ENCODE measurements around the gene SPAG8. TPM values are rescaled to one million over a fixed set of nuclear protein-coding genes. Genes with fewer than 3 reads are reported as not detected.

SPAG8 gene
- total RNA-seq, 1 donor from 2014 or later = 2.8 TPM

DNA sequence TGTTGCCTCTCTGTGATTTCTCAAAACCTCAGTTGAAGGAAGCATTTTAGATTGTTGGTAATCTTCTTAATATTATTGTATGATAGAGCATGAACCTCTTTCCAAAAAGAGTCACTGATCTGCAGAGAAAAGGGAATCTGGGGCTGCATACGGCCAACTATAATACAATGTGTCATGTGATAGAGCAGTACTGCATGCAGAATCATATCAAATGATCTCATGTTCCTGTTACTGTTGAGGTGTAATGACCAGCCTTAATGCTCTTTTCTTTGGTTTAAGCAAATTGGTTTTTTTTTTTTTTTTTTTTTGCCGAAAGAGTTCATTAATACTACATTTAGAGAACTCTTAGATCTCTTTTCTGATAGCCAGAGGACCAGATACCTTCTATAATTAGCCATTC is 45.1 kb downstream of the SPAG8 start:
- DNase-seq (no peak), ATAC-seq (no peak)
- no peaks in the 10 kb centered on the region for H3K36me3 ChIP-seq
- H3K4me1 ChIP-seq = peaks cover 16% of the 10 kb centered on the region
- H3K4me3 ChIP-seq = no peak overlapping the region
- H3K27me3 ChIP-seq = no peaks in the 10 kb centered on the region
- TF ChIP-seq, protein P1, sequence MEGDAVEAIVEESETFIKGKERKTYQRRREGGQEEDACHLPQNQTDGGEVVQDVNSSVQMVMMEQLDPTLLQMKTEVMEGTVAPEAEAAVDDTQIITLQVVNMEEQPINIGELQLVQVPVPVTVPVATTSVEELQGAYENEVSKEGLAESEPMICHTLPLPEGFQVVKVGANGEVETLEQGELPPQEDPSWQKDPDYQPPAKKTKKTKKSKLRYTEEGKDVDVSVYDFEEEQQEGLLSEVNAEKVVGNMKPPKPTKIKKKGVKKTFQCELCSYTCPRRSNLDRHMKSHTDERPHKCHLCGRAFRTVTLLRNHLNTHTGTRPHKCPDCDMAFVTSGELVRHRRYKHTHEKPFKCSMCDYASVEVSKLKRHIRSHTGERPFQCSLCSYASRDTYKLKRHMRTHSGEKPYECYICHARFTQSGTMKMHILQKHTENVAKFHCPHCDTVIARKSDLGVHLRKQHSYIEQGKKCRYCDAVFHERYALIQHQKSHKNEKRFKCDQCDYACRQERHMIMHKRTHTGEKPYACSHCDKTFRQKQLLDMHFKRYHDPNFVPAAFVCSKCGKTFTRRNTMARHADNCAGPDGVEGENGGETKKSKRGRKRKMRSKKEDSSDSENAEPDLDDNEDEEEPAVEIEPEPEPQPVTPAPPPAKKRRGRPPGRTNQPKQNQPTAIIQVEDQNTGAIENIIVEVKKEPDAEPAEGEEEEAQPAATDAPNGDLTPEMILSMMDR (IDR thresholded peaks at IDR 0.05) = no peak
- H3K9me3 ChIP-seq = no peaks in the 10 kb centered on the region
- intact Hi-C loops (cut with DNase I) = no loop called here
- no peak overlapping the region for H3K27ac ChIP-seq

DNA sequence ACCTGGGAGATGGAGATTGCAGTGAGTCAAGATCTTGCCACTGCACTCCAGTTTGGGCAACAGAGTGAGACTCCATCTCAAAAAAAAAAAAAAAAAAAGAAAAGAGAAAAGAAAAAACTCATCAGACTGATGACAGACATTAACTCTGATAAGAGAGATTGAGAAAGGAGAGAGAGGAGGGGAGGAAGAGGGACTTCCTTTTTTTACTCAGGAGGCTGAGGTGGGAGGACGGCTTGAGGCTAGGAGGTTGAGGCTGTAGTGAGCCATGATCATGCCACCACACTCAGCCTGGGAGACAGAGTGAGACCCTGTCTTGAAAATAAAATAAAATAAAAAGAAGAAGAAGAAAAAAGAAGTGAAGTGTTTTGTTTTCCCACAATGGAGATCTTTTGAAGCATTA is 48.3 kb downstream of the SPAG8 start:
- Histone ChIP-seq H3K27me3 (no peaks in the 10 kb centered on the region), H3K4me1 (peaks cover 3% of the 10 kb centered on the region)
- TF ChIP-seq, protein P1 (IDR thresholded peaks at IDR 0.05) = no peak

DNA sequence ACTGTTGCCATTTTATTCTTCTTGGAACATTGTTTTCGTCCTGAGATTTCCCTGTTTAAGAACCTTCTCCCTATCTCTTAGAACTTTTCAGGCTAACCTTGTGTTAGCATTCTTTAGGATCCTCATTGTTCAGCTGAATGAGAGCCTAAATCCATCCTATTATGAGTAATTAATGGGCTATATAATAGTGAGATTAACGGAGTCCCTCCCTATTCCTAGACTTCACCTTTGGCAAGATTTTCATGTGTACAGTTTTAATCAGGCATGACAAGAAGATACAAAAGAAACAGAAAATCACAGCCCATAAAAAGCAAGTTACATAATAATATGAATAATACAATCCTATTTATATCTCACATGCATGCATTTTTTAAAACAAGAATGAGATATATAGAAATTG is 48.9 kb downstream of the SPAG8 start:
- no peaks in the 10 kb centered on the region for H3K9me3 ChIP-seq
- no peaks in the 10 kb centered on the region for H3K36me3 ChIP-seq
- H3K27ac ChIP-seq = no peak overlapping the region
- no peaks in the 10 kb centered on the region for H3K27me3 ChIP-seq
- ATAC-seq (no peak), DNase-seq (no peak)
- intact Hi-C loops (cut with DNase I) = no loop called here
- peaks cover 9% of the 10 kb centered on the region for H3K4me1 ChIP-seq
- H3K4me3 ChIP-seq = no peak overlapping the region
- TF ChIP-seq, protein P1 (IDR thresholded peaks at IDR 0.05) = no peak

More for the DNA sequence above, 48.3 kb downstream of the SPAG8 start:
- intact Hi-C loops (cut with DNase I) = no loop called here
- no peak overlapping the region for H3K27ac ChIP-seq
- no peaks in the 10 kb centered on the region for H3K9me3 ChIP-seq
- DNase-seq (no peak), ATAC-seq (no peak)
- no peak overlapping the region for H3K4me3 ChIP-seq
- H3K36me3 ChIP-seq = no peaks in the 10 kb centered on the region

- TF ChIP-seq, protein P1 (IDR thresholded peaks at IDR 0.05) = no peak
- no peak overlapping the region for H3K4me3 ChIP-seq
- peaks cover 27% of the 10 kb centered on the region for H3K4me1 ChIP-seq
- intact Hi-C loops (cut with DNase I) = no loop called here
- DNase-seq = no peak
- H3K9me3 ChIP-seq = no peaks in the 10 kb centered on the region
- H3K36me3 ChIP-seq = no peaks in the 10 kb centered on the region
- no peak for ATAC-seq
- H3K27ac ChIP-seq = no peak overlapping the region
- H3K27me3 ChIP-seq = no peaks in the 10 kb centered on the region
Observed at GRCh38 chr9:35760651-35761050, 51.4 kb downstream of the SPAG8 start.

DNA sequence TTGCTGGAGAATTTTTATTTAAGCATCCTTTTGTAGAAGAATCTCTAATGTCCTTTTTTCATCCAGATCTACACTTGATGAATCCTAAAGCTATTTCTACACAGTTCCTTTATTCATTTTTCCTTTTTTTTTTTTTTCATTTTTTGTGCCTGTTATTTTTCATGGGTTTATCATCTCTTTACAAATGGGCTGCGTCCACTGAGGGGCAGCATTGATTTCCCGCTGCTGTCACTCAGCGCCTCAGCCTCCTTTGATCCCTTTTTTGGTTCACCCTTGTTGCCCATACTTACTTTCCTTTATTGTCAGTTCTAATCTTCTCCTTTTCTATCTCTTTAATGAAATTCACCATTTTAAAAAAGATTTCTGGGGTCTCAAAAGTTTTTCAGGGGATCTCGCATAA is 52.3 kb downstream of the SPAG8 start:
- no peaks in the 10 kb centered on the region for H3K36me3 ChIP-seq
- TF ChIP-seq, protein P1 (IDR thresholded peaks at IDR 0.05) = no peak
- intact Hi-C loops (cut with DNase I) = no loop called here
- no peak for DNase-seq
- H3K4me3 ChIP-seq = no peak overlapping the region
- no peaks in the 10 kb centered on the region for H3K27me3 ChIP-seq
- ATAC-seq = no peak
- H3K27ac ChIP-seq = no peak overlapping the region
- no peaks in the 10 kb centered on the region for H3K9me3 ChIP-seq
- peaks cover 27% of the 10 kb centered on the region for H3K4me1 ChIP-seq

Other genes starting within 250 kb of the SPAG8 start
- gene TESK1, start 207.0 kb downstream of the SPAG8 start, total RNA-seq = 43.9 TPM
- gene CD72, start 193.8 kb downstream of the SPAG8 start, total RNA-seq = 3.0 TPM
- gene SIT1, start 161.3 kb downstream of the SPAG8 start, total RNA-seq = 2.2 TPM
- gene RMRP, start 154.2 kb downstream of the SPAG8 start, total RNA-seq = 30,828 TPM
- gene CCDC107, start 154.0 kb downstream of the SPAG8 start, total RNA-seq = 31.1 TPM
- 0.38 TPM for gene ARHGEF39, start 147.1 kb downstream of the SPAG8 start, total RNA-seq
- gene CA9, start 138.3 kb downstream of the SPAG8 start, total RNA-seq = 0.55 TPM
- gene TPM2, start 122.3 kb downstream of the SPAG8 start, total RNA-seq = 161 TPM
- gene TLN1, start 80.1 kb downstream of the SPAG8 start, total RNA-seq = 439 TPM
- 34.9 TPM for gene CREB3, start 79.6 kb downstream of the SPAG8 start, total RNA-seq
- gene GBA2, start 63.0 kb downstream of the SPAG8 start, total RNA-seq = 99.1 TPM
- 34.6 TPM for gene RGP1, start 63.0 kb downstream of the SPAG8 start, total RNA-seq
- gene MSMP, start 58.0 kb downstream of the SPAG8 start, total RNA-seq = not detected
- 21.7 TPM for gene NPR2, start 20.7 kb downstream of the SPAG8 start, total RNA-seq
- gene HINT2, start 2.8 kb upstream of the SPAG8 start, total RNA-seq = 37.1 TPM
- gene FAM221B, start 16.5 kb upstream of the SPAG8 start, total RNA-seq = not detected
- gene TMEM8B, start 17.0 kb upstream of the SPAG8 start, total RNA-seq = 13.7 TPM
- gene OR13J1, start 58.1 kb upstream of the SPAG8 start, total RNA-seq = not detected
- gene HRCT1, start 93.9 kb upstream of the SPAG8 start, total RNA-seq = 10.8 TPM
- gene SPAAR, start 97.2 kb upstream of the SPAG8 start, total RNA-seq = 13.5 TPM
- gene OR2S2, start 145.9 kb upstream of the SPAG8 start, total RNA-seq = not detected
- gene RECK, start 224.7 kb upstream of the SPAG8 start, total RNA-seq = 20.1 TPM

Data from upper lobe of right lung (tissue), 1 donor.